ENCODE results near the gene EEF1A1.

Gene EEF1A1

GRCh38 chr6:73505142-73505541 is 15.7 kb downstream of the EEF1A1 start:
- no peak for DNase-seq (ENCODE audit: low spot score)

GRCh38 chr6:73504160-73504559 is 16.7 kb downstream of the EEF1A1 start:
- DNase-seq (ENCODE audit: low spot score): no peak

DNA sequence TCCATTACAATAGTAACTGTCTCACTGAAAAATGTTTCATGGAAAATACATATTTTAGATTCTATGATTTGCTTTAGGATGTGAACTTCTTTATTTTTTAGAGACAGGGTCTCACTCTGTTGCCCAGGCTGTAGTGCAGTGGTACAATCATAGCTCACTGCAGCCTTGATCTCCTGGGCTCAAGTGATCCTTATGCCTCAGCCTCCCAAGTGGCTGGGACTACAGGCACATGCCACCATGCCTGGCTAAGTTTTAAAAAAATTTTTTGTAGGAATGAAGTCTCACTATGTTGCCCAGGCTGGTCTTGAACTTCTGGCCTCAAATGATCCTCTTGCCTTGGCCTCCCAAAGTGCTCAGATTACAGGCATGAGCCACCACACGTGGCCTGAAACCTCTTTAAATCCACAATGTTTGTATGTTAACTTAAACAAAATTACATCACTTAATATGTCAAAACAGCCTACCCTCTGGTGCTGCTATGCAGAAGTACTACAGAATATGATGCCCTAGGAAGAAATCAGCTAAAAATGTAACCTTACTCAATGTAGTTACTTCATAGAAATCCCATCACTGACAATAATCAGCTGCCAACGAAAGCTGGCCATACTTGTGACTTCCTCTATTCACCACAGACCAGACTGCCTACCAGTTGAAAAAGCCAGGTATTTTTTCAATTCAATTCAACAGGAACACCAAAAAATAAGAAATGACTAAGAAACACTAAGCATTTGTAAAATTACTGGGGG is 17.6 kb downstream of the EEF1A1 start:
- no peak for DNase-seq (ENCODE audit: low spot score)

GRCh38 chr6:73497915-73498314 is 22.9 kb downstream of the EEF1A1 start:
- no peak for DNase-seq (ENCODE audit: low spot score)

- no peak for DNase-seq (ENCODE audit: low spot score)
Measured at GRCh38 chr6:73491377-73491776, 29.5 kb downstream of the EEF1A1 start.

GRCh38 chr6:73487473-73487872 is 33.4 kb downstream of the EEF1A1 start:
- DNase-seq (ENCODE audit: low spot score): no peak

DNA sequence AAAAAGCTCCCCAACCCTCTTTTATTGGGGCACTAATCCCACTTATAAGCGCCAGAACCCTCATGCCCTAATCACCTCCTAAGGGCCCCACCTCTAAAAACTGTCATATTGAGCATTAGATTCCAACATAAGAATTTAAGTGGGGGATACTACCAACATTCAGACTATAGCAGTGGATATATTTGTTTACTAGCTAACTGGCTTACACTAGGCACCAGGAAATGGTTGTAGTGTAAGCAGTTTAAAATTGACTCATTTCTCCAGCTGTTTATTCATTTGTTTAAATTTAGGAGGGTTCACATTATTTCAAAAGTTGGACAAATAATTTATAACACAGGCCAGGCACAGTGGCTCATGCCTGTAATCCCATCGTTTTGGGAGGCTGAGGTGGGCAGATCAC is 36.4 kb downstream of the EEF1A1 start:
- no peak for DNase-seq (ENCODE audit: low spot score)

- DNase-seq (ENCODE audit: low spot score): no peak
Measured at GRCh38 chr6:73481969-73482368, 38.9 kb downstream of the EEF1A1 start.

GRCh38 chr6:73477407-73477806 is 43.4 kb downstream of the EEF1A1 start:
- no peak for DNase-seq (ENCODE audit: low spot score)

DNA sequence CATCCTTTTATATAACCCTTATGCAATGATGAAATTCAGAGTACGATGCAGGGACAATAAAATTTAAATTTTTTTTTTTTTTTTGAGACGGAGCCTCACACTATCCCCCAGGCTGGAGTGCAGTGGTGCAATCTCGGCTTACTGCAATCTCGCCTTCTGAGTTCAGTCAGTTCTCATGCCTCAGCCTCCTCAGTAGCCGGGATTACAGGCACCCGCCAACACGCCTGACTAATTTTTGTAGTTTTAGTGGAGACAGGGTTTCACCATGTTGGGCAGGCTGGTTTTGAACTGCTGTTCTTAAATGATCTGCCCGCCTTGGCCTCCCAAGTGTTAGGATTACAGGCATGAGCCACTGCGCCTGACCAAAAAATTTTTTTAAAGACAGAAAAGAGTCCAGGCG is 44.1 kb downstream of the EEF1A1 start:
- DNase-seq (ENCODE audit: low spot score): no peak

DNA sequence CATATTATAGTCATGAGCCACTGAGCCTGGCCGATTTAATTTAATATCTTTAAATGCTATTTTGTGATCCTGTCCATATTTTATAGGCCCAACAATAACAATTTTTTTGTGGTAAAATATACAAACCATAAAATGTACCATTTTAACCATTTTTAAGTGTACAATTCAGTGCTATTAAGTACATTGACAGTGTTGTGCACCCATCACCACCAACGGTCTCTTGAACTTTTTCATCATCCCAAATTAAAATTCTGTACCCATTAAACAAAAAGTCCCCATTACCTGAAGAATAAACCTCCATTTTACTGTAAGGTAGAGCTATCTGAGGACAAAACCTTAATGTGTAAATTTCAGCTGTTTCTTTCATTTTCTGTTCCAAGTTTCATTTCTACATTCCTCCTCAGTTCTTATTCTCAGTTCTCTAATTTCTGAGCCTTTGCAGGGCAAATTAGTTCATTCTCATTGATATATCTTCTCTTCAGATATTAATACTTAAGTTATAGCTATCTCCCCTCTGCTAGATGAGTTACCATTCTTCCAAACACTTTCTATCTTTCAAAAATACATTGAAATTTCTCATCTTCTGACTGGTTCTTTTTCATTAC is 49.0 kb downstream of the EEF1A1 start:
- DNase-seq (ENCODE audit: low spot score): no peak

Measured in cerebellar cortex (tissue), 1 donor.